HepG2 (cell line): Measurements from ENCODE around the gene FBXO48. TPM values are rescaled to one million over a fixed set of nuclear protein-coding genes. Genes with fewer than 3 reads are reported as not detected.

Experiments used
- ATRX ChIP-seq: sonication (generic); formaldehyde crosslinking; IDR thresholded peaks from 2 replicates; pipeline ENCODE4 v1.4.0; 2020; ENCODE audit warnings: missing genetic modification reagents, borderline replicate concordance
- CHCHD3 ChIP-seq: sonication (generic); formaldehyde crosslinking; IDR thresholded peaks from 2 replicates; pipeline ENCODE4 v1.8.0; 2022; ENCODE audit warnings: mild to moderate bottlenecking, missing genetic modification reagents, moderate library complexity
- DPF2 ChIP-seq: sonication (generic); formaldehyde crosslinking; IDR thresholded peaks from 2 replicates; pipeline ENCODE4 v1.4.0; 2020; ENCODE audit warnings: mild to moderate bottlenecking, low read depth, missing genetic modification reagents, borderline replicate concordance
- ELF4 ChIP-seq: sonication (generic); formaldehyde crosslinking; IDR thresholded peaks from 2 replicates; pipeline ENCODE4 v1.5.0; 2020; ENCODE audit warnings: missing genetic modification reagents, mild to moderate bottlenecking, moderate library complexity, borderline replicate concordance
- FOSL1 ChIP-seq: sonication (generic); formaldehyde crosslinking; IDR thresholded peaks from 2 replicates; pipeline ENCODE4 v1.9.0; 2021; ENCODE audit warnings: missing genetic modification reagents, borderline replicate concordance
- FOXA3 ChIP-seq: IDR thresholded peaks from 2 replicates; pipeline ENCODE4 v1.6.1; 2016; ENCODE audit warnings: missing genetic modification reagents, missing compliant biosample characterization
- GTF3A ChIP-seq: sonication (generic); formaldehyde crosslinking; conservative IDR thresholded peaks from 2 replicates; pipeline ENCODE4 v1.4.0; 2020; ENCODE audit warnings: mild to moderate bottlenecking, missing genetic modification reagents
- MLLT10 ChIP-seq: sonication (generic); formaldehyde crosslinking; IDR thresholded peaks from 2 replicates; pipeline ENCODE4 v1.4.0; 2020; ENCODE audit warnings: missing genetic modification reagents
- NPAS2 ChIP-seq: sonication (generic); formaldehyde crosslinking; IDR thresholded peaks from 2 replicates; pipeline ENCODE4 v1.8.0; 2022; ENCODE audit warnings: mild to moderate bottlenecking, missing genetic modification reagents, borderline replicate concordance
- PRPF4 ChIP-seq: fragments of 200-400 bp; formaldehyde crosslinking; IDR thresholded peaks from 2 replicates; pipeline ENCODE4 v1.6.1; 2016; ENCODE audit warnings: low read length, low read depth; ENCODE audit not compliant: poor library complexity, severe bottlenecking
- RBM22 ChIP-seq: fragments of 200-400 bp; formaldehyde crosslinking; optimal IDR thresholded peaks from 2 replicates; pipeline ENCODE3; 2017; ENCODE audit warnings: mild to moderate bottlenecking, low read length, moderate library complexity
- ZBTB38 ChIP-seq: sonication (generic); formaldehyde crosslinking; IDR thresholded peaks from 2 replicates; pipeline ENCODE4 v1.5.1; 2020; ENCODE audit warnings: mild to moderate bottlenecking, missing genetic modification reagents
- ZNF558 ChIP-seq: sonication (generic); formaldehyde crosslinking; IDR thresholded peaks from 2 replicates; pipeline ENCODE4 v1.9.0; 2022; ENCODE audit warnings: mild to moderate bottlenecking, missing genetic modification reagents, borderline replicate concordance
- ZNF605 ChIP-seq: sonication (generic); formaldehyde crosslinking; IDR thresholded peaks from 2 replicates; pipeline ENCODE4 v1.8.0; 2022; ENCODE audit warnings: mild to moderate bottlenecking, missing genetic modification reagents
- ZNF670 ChIP-seq: sonication (generic); formaldehyde crosslinking; IDR thresholded peaks from 2 replicates; pipeline ENCODE4 v1.8.0; 2022; ENCODE audit warnings: mild to moderate bottlenecking, missing genetic modification reagents, borderline replicate concordance
- ZNF790 ChIP-seq: sonication (generic); formaldehyde crosslinking; IDR thresholded peaks from 2 replicates; pipeline ENCODE4 v1.8.0; 2022; ENCODE audit warnings: missing genetic modification reagents, mild to moderate bottlenecking, borderline replicate concordance
- ZNF83 ChIP-seq: sonication (generic); formaldehyde crosslinking; IDR thresholded peaks from 2 replicates; pipeline ENCODE4 v1.4.0; 2020; ENCODE audit warnings: missing genetic modification reagents, mild to moderate bottlenecking, borderline replicate concordance
- polyA plus RNA-seq, 8 experiments: library from polyadenylated mRNA; depleted of rRNA in 3 of 8; stranded (reverse) in 7 of 8; unstranded in 1 of 8; fragments of >200 nt; fragmentation: Illumina TruSeq in 4 of 8; extraction: Trizol in 4 of 8; gene quantifications; 2 replicates each; pipeline versions ENCODE4 v1.2.1 to v1.2.3, GENCODE V29; 2011 to 2016; ENCODE audit warnings: low read depth in 4 of 8, missing spikeins in 1 of 8, mixed read lengths in 1 of 8; ENCODE audit not compliant: insufficient read depth in 1 of 8
- total RNA-seq, 5 experiments: library from RNA; depleted of rRNA; stranded (reverse); fragments of >200 nt; fragmentation: Illumina TruSeq; extraction: Trizol; gene quantifications; 2 replicates each; pipeline ENCODE4 v1.2.3, GENCODE V29; 2016; ENCODE audit warnings: low read depth in 1 of 5
- TF ChIP-seq, protein P1 (sequence below): sonication (generic); formaldehyde crosslinking; conservative IDR thresholded peaks from 2 replicates; pipeline ENCODE4 v1.4.0; 2020; ENCODE audit warnings: missing genetic modification reagents
- TF ChIP-seq, protein P2 (sequence below): fragments of 450-650 bp; IDR thresholded peaks from 2 replicates; pipeline ENCODE4 v1.6.1; 2017; ENCODE audit warnings: mild to moderate bottlenecking
- TF ChIP-seq, protein P3 (sequence below): sonication (generic); formaldehyde crosslinking; conservative IDR thresholded peaks from 2 replicates; pipeline ENCODE4 v1.4.0; 2020; ENCODE audit warnings: missing genetic modification reagents
- TF ChIP-seq, protein P4 (sequence below): sonication (generic); formaldehyde crosslinking; IDR thresholded peaks from 2 replicates; pipeline ENCODE4 v1.4.0; 2020; ENCODE audit warnings: missing genetic modification reagents

Gene FBXO48
- total and polyA plus RNA-seq, 2 of the 13 experiments (the other 11 are each of a cell fraction or from before 2014, with no cell fraction given): 0.42 to 1.1 TPM

DNA sequence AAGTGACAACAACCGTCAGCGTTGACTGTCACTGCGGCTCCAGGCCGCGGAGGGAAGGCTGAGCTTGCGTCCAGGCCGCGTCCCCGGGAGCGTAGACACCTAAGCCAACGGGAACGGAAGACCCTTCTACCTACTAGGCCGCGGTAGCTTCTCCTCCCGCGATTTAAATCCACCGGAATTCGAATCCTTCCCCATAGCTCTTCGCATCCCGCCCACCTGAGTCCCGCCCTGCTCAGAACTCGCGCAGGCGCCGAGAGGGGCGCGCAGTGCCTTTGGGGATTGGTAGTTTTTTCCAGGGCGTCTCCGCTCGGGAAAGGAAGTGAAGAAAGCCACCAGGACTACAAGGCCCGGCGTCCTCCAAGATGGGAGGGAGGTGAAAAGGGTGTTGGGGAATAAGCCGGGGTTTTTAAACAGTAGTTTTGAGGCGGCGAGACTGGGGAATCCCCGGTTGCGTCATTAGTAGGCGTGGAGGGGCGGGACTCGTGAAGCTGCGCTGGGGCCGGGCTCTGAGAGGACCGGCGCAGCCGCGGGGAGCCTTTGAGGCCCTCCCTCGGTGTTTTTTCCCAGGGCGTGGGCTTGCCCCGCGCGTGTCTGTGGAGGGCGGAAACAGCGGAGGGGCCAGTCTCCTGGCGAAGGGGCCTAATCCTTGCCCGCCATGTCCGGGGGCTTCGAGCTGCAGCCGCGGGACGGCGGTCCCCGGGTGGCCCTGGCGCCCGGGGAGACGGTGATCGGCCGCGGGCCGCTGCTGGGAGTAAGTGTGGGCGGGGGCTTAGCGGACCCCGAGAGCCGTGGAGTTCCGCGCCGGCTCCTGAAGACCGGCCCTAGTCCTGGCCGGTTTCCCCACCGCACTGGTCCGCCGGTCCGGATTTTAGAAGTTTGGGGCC, at the start of gene FBXO48, which contains the start of gene APLF (continued):
- peak; percentile 87 for TF ChIP-seq ZNF605
- TF ChIP-seq FOSL1 (CRISPR knock-in tag): no peak
- TF ChIP-seq GTF3A: no peak
- peak; percentile 64; the same call in 1 of the 2 replicates for TF ChIP-seq ZNF83 (CRISPR knock-in tag)
- TF ChIP-seq ZNF558 (CRISPR knock-in tag): no peak; the same call in 1 of the 2 replicates
- TF ChIP-seq, protein P1, sequence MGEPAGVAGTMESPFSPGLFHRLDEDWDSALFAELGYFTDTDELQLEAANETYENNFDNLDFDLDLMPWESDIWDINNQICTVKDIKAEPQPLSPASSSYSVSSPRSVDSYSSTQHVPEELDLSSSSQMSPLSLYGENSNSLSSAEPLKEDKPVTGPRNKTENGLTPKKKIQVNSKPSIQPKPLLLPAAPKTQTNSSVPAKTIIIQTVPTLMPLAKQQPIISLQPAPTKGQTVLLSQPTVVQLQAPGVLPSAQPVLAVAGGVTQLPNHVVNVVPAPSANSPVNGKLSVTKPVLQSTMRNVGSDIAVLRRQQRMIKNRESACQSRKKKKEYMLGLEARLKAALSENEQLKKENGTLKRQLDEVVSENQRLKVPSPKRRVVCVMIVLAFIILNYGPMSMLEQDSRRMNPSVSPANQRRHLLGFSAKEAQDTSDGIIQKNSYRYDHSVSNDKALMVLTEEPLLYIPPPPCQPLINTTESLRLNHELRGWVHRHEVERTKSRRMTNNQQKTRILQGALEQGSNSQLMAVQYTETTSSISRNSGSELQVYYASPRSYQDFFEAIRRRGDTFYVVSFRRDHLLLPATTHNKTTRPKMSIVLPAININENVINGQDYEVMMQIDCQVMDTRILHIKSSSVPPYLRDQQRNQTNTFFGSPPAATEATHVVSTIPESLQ: no peak; the same call in 1 of the 2 replicates
- no peak for TF ChIP-seq PRPF4
- no peak for TF ChIP-seq ZBTB38 (CRISPR knock-in tag)
- peak; percentile 76; the same call in 1 of the 2 replicates for TF ChIP-seq ZNF790
- TF ChIP-seq ATRX (CRISPR knock-in tag): no peak
- peak; percentile 99 for TF ChIP-seq ZNF670 (CRISPR knock-in tag)
- TF ChIP-seq, protein P2, sequence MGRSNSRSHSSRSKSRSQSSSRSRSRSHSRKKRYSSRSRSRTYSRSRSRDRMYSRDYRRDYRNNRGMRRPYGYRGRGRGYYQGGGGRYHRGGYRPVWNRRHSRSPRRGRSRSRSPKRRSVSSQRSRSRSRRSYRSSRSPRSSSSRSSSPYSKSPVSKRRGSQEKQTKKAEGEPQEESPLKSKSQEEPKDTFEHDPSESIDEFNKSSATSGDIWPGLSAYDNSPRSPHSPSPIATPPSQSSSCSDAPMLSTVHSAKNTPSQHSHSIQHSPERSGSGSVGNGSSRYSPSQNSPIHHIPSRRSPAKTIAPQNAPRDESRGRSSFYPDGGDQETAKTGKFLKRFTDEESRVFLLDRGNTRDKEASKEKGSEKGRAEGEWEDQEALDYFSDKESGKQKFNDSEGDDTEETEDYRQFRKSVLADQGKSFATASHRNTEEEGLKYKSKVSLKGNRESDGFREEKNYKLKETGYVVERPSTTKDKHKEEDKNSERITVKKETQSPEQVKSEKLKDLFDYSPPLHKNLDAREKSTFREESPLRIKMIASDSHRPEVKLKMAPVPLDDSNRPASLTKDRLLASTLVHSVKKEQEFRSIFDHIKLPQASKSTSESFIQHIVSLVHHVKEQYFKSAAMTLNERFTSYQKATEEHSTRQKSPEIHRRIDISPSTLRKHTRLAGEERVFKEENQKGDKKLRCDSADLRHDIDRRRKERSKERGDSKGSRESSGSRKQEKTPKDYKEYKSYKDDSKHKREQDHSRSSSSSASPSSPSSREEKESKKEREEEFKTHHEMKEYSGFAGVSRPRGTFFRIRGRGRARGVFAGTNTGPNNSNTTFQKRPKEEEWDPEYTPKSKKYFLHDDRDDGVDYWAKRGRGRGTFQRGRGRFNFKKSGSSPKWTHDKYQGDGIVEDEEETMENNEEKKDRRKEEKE: no peak
- TF ChIP-seq DPF2: no peak
- peak; percentile 33; the same call in 1 of the 2 replicates for TF ChIP-seq CHCHD3
- TF ChIP-seq MLLT10 (CRISPR knock-in tag): no peak
- peak; percentile 60 for TF ChIP-seq FOXA3 (CRISPR knock-in tag)
- TF ChIP-seq, protein P3, sequence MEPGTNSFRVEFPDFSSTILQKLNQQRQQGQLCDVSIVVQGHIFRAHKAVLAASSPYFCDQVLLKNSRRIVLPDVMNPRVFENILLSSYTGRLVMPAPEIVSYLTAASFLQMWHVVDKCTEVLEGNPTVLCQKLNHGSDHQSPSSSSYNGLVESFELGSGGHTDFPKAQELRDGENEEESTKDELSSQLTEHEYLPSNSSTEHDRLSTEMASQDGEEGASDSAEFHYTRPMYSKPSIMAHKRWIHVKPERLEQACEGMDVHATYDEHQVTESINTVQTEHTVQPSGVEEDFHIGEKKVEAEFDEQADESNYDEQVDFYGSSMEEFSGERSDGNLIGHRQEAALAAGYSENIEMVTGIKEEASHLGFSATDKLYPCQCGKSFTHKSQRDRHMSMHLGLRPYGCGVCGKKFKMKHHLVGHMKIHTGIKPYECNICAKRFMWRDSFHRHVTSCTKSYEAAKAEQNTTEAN (CRISPR knock-in tag): peak; percentile 65; the same call in 1 of the 2 replicates
- TF ChIP-seq NPAS2 (CRISPR knock-in tag): no peak
- peak; percentile 62; the same call in 1 of the 2 replicates for TF ChIP-seq ELF4
- TF ChIP-seq RBM22: no peak
- TF ChIP-seq, protein P4, sequence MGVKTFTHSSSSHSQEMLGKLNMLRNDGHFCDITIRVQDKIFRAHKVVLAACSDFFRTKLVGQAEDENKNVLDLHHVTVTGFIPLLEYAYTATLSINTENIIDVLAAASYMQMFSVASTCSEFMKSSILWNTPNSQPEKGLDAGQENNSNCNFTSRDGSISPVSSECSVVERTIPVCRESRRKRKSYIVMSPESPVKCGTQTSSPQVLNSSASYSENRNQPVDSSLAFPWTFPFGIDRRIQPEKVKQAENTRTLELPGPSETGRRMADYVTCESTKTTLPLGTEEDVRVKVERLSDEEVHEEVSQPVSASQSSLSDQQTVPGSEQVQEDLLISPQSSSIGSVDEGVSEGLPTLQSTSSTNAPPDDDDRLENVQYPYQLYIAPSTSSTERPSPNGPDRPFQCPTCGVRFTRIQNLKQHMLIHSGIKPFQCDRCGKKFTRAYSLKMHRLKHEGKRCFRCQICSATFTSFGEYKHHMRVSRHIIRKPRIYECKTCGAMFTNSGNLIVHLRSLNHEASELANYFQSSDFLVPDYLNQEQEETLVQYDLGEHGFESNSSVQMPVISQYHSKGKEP: 0 out of 2 replicates have a peak, but pooled peaks have one; percentile 46
